ENCODE results near the gene PRKCB.

DNA sequence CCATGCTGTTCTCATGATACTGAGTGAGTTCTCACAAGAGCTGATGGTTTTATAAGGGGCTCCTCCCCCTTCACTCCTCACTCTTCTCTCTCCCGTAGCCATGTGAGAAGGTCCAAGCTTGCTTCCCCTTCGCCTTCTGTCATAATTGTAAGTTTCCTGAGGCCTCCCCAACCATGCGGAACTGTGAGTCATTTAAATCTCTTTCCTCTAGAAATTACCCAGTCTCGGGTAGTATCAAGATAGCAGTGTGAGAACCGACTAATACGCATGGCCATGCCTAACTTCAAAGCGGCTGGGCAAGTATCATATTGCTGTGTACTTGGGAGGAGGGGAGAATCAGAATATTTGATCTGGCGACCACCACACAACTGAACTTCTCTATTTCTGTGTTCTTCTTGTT is 88.3 kb downstream of the PRKCB start:
- TF ChIP-seq, protein P1, sequence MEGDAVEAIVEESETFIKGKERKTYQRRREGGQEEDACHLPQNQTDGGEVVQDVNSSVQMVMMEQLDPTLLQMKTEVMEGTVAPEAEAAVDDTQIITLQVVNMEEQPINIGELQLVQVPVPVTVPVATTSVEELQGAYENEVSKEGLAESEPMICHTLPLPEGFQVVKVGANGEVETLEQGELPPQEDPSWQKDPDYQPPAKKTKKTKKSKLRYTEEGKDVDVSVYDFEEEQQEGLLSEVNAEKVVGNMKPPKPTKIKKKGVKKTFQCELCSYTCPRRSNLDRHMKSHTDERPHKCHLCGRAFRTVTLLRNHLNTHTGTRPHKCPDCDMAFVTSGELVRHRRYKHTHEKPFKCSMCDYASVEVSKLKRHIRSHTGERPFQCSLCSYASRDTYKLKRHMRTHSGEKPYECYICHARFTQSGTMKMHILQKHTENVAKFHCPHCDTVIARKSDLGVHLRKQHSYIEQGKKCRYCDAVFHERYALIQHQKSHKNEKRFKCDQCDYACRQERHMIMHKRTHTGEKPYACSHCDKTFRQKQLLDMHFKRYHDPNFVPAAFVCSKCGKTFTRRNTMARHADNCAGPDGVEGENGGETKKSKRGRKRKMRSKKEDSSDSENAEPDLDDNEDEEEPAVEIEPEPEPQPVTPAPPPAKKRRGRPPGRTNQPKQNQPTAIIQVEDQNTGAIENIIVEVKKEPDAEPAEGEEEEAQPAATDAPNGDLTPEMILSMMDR (IDR thresholded peaks at IDR 0.05; ENCODE audit: low read depth, low read length, poor library complexity, severe bottlenecking), result no peak
- no peak for TF ChIP-seq EZH2phosphoT487 (IDR thresholded peaks at IDR 0.05; ENCODE audit: borderline replicate concordance, low read length)
